ENCODE results near the gene SAA2.
"Not testable (repeated sequence)": the region's sequence is repeated elsewhere in the genome, so short reads cannot be mapped to it uniquely, and the experiment has no call there.

SAA2 gene

DNA sequence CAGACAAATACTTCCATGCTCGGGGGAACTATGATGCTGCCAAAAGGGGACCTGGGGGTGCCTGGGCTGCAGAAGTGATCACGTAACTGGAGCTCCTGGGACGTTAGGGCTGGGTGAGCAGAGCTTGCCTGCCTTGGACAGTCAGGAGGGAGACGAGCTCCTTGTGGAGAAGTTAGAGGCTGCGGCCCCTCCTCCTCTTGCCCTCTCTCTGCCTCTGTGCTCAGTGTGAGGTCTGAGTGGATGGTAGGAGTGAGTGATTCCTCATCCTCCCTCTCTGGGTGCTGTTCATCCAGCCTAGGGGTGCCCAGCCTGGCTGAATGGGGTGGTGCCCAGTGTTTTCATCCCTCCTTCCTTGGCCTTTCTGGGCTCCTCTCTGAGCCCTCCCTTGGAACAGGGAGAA is 20.8 kb upstream of the SAA2 start:
- H3K4me1 ChIP-seq (ENCODE audit: control insufficient read depth, insufficient read depth, low read length, poor library complexity, severe bottlenecking); H3K27ac ChIP-seq (ENCODE audit: insufficient read depth, low read length, poor library complexity, severe bottlenecking); H3K36me3 ChIP-seq (ENCODE audit: control insufficient read depth, insufficient read depth, low read length); DNase-seq; H3K27me3 ChIP-seq (replicated peaks; ENCODE audit: control insufficient read depth, insufficient read depth, low read length, poor library complexity, severe bottlenecking); H3K4me3 ChIP-seq (ENCODE audit: insufficient read depth, low read depth, low read length, poor library complexity, severe bottlenecking); H3K9me3 ChIP-seq (ENCODE audit: control insufficient read depth, low read length): not testable (repeated sequence)

DNA sequence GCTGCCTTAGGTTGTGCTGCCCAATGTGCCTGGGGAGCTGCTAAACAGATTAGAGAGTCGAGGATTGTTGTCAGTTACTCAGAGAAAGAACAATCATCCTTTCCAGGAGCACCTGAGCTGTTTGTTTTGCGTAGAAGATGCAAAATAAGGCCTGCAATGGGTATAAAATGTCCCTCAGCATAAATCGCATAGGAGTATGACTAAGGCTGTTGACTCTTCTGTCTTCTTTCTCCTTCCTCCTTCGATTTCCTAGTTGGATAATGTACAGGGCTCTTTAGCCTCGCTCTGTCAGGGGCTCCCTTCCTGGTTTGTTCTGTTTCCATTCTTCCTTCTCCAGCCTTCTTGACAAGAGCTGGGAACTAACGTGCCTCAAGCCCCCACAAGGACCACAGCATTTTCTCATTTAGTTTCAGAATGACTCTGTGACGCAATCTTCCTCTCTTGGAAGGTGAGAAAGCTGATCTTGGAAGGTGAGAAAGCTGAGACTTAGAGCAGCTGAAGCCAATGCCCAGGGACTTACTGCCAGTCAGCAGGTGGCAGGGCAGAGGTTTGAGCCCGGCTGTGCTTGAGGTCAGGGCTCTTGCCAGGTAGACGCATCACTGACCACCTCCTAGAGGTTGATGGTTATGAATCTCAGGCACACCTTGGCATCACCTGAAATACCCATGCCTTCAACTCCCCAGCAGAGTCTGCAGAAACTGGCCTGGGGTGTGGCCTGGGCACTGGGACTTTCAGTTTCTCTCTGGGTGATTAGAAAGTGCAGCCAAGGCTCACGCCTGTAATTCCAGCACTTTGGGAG is 19.1 kb upstream of the SAA2 start:
- H3K4me3 ChIP-seq (ENCODE audit: insufficient read depth, low read depth, low read length, poor library complexity, severe bottlenecking); DNase-seq; H3K27ac ChIP-seq (ENCODE audit: insufficient read depth, low read length, poor library complexity, severe bottlenecking); H3K27me3 ChIP-seq (replicated peaks; ENCODE audit: control insufficient read depth, insufficient read depth, low read length, poor library complexity, severe bottlenecking); H3K9me3 ChIP-seq (ENCODE audit: control insufficient read depth, low read length); H3K36me3 ChIP-seq (ENCODE audit: control insufficient read depth, insufficient read depth, low read length); H3K4me1 ChIP-seq (ENCODE audit: control insufficient read depth, insufficient read depth, low read length, poor library complexity, severe bottlenecking): not testable (repeated sequence)

DNA sequence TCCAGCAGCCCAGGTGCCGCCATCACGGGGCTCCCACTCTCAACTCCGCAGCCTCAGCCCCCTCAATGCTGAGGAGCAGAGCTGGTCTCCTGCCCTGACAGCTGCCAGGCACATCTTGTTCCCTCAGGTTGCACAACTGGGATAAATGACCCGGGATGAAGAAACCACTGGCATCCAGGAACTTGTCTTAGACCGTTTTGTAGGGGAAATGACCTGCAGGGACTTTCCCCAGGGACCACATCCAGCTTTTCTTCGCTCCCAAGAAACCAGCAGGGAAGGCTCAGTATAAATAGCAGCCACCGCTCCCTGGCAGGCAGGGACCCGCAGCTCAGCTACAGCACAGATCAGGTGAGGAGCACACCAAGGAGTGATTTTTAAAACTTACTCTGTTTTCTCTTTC is 17.5 kb upstream of the SAA2 start, which contains the start of gene SAA1:
Gene SAA1, plus strand, starts transcription at position 316 of the 400 bp plus-strand sequence. CDS start 624 bp downstream, outside the sequence.
- no peak within 1 kb of the TSS for H3K4me3 ChIP-seq (ENCODE audit: insufficient read depth, low read depth, low read length, poor library complexity, severe bottlenecking)
- no peak for DNase-seq
- no peaks in the 10 kb centered on the region for H3K36me3 ChIP-seq (ENCODE audit: control insufficient read depth, insufficient read depth, low read length)
- no peaks in the 10 kb centered on the region for H3K9me3 ChIP-seq (ENCODE audit: control insufficient read depth, low read length)
- no peak within 1 kb of the TSS for H3K27ac ChIP-seq (ENCODE audit: insufficient read depth, low read length, poor library complexity, severe bottlenecking)
- H3K4me1 ChIP-seq (ENCODE audit: control insufficient read depth, insufficient read depth, low read length, poor library complexity, severe bottlenecking), result no peaks in the 10 kb centered on the region
- H3K27me3 ChIP-seq (replicated peaks; ENCODE audit: control insufficient read depth, insufficient read depth, low read length, poor library complexity, severe bottlenecking), result no peaks in the 10 kb centered on the region

DNA sequence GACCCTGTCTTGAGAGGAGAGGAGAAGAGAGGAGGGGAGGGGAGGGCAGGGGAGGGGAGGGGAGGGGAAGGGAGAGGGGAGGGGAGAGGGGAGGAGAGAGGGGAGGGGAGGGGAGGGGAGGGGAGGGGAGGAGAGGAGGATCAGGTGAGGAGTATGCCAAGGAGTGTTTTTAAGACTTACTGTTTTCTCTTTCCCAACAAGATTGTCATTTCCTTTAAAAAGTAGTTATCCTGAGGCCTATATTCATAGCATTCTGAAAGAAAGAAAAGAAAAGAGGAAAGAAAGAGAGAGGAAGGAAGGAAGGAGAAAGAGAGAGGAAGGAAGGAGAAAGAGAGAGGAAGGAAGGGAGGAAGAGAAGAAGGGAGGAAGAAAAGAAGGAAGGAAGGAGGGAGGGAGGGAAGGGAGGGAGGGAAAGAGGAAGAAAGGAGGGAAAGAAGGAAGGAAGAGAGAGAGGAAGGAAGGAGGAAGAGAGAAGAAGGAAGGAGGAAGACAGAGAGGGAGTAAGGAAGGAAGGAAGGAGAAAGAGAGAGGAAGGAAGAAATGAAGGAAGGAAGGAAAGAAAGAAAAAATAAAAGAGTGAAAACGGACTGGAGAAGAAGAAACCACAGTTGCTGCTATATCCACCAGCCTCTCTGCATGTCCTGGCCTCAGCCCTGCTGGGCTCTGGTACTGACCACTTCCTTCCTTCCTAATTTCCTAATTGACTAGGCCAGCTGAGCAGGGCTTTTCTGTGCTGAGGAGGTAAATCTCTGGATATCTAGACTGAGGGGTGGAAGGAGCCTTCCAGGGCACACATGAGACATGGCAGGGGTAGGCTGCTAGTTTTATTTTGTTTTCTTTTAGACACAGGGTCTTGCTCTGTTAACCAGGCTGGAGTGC is 16.4 kb upstream of the SAA2 start:
- H3K27ac ChIP-seq (ENCODE audit: insufficient read depth, low read length, poor library complexity, severe bottlenecking), result no peak overlapping the region

DNA sequence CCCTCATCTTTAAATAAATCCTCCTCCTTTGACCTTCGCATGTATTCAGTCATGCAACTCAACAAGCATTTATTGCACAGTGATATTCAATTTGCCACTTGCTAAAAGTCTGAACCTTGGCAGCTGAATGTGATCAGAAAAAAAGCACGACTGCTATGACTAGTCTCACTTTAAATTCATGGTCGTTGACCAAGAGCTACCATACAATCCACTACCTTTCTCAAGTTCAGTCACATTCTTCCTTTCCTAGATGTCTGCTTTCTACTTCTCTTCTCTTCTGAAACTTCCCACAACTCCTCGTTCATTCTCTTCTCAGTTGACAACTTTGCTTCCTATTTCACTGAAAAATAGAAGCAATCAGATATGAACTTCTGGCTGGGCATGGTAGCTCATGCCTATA is 15.6 kb upstream of the SAA2 start:
- Histone ChIP-seq H3K27me3 (replicated peaks; ENCODE audit: control insufficient read depth, insufficient read depth, low read length, poor library complexity, severe bottlenecking) (no peaks in the 10 kb centered on the region), H3K4me1 (ENCODE audit: control insufficient read depth, insufficient read depth, low read length, poor library complexity, severe bottlenecking) (no peaks in the 10 kb centered on the region)
- DNase-seq, result no peak

More for the DNA sequence above, 16.4 kb upstream of the SAA2 start:
- no peaks in the 10 kb centered on the region for H3K36me3 ChIP-seq (ENCODE audit: control insufficient read depth, insufficient read depth, low read length)
- no peak overlapping the region for H3K4me3 ChIP-seq (ENCODE audit: insufficient read depth, low read depth, low read length, poor library complexity, severe bottlenecking)
- DNase-seq, result no peak
- no peaks in the 10 kb centered on the region for H3K4me1 ChIP-seq (ENCODE audit: control insufficient read depth, insufficient read depth, low read length, poor library complexity, severe bottlenecking)
- H3K9me3 ChIP-seq (ENCODE audit: control insufficient read depth, low read length), result no peaks in the 10 kb centered on the region
- H3K27me3 ChIP-seq (replicated peaks; ENCODE audit: control insufficient read depth, insufficient read depth, low read length, poor library complexity, severe bottlenecking), result no peaks in the 10 kb centered on the region

DNA sequence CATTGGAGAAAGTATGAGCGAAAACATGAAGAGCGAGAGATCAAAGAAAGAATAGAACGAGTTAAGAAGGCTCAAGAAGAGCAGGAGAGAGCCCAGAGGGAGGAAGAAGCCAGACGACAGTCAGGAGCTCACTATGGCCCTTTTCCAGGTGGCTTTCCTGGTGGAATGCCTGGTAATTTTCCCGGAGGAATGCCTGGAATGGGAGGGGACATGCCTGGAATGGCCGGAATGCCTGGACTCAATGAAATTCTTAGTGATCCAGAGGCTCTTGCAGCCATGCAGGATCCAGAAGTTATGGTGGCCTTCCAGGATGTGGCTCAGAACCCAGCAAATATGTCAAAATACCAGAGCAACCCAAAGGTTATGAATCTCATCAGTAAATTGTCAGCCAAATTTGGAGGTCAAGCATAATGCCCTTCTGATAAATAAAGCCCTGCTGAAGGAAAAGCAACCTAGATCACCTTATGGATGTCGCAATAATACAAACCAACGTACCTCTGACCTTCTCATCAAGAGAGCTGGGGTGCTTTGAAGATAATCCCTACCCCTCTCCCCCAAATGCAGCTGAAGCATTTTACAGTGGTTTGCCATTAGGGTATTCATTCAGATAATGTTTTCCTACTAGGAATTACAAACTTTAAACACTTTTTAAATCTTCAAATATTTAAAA is 14.3 kb upstream of the SAA2 start:
- H3K9me3 ChIP-seq (ENCODE audit: control insufficient read depth, low read length); H3K27ac ChIP-seq (ENCODE audit: insufficient read depth, low read length, poor library complexity, severe bottlenecking); H3K4me3 ChIP-seq (ENCODE audit: insufficient read depth, low read depth, low read length, poor library complexity, severe bottlenecking); H3K4me1 ChIP-seq (ENCODE audit: control insufficient read depth, insufficient read depth, low read length, poor library complexity, severe bottlenecking); DNase-seq; H3K27me3 ChIP-seq (replicated peaks; ENCODE audit: control insufficient read depth, insufficient read depth, low read length, poor library complexity, severe bottlenecking); H3K36me3 ChIP-seq (ENCODE audit: control insufficient read depth, insufficient read depth, low read length): not testable (repeated sequence)

More for the DNA sequence above, 15.6 kb upstream of the SAA2 start:
- Histone ChIP-seq H3K4me3 (ENCODE audit: insufficient read depth, low read depth, low read length, poor library complexity, severe bottlenecking) (no peak overlapping the region), H3K9me3 (ENCODE audit: control insufficient read depth, low read length) (no peaks in the 10 kb centered on the region), H3K36me3 (ENCODE audit: control insufficient read depth, insufficient read depth, low read length) (no peaks in the 10 kb centered on the region), H3K27ac (ENCODE audit: insufficient read depth, low read length, poor library complexity, severe bottlenecking) (no peak overlapping the region)

DNA sequence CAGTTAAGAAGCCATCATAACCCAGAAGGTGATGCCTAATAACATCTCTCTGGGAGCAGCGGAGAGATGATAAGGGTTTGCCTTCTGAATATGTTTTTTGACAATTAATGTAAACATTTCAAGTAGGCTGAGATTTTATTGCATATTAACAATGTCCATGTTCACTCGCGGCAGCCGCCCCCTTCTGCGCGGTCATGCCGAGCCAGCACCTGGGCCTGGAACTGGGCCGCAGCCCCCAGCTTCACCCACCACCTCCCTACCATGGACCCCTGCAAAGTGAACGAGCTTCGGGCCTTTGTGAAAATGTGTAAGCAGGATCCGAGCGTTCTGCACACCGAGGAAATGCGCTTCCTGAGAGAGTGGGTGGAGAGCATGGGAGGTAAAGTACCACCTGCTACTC is 13.3 kb upstream of the SAA2 start:
- no peak overlapping the region for H3K27ac ChIP-seq (ENCODE audit: insufficient read depth, low read length, poor library complexity, severe bottlenecking)
- H3K4me3 ChIP-seq (ENCODE audit: insufficient read depth, low read depth, low read length, poor library complexity, severe bottlenecking), result no peak overlapping the region
- DNase-seq, result no peak
- no peaks in the 10 kb centered on the region for H3K9me3 ChIP-seq (ENCODE audit: control insufficient read depth, low read length)
- no peaks in the 10 kb centered on the region for H3K4me1 ChIP-seq (ENCODE audit: control insufficient read depth, insufficient read depth, low read length, poor library complexity, severe bottlenecking)
- H3K27me3 ChIP-seq (replicated peaks; ENCODE audit: control insufficient read depth, insufficient read depth, low read length, poor library complexity, severe bottlenecking), result no peaks in the 10 kb centered on the region
- no peaks in the 10 kb centered on the region for H3K36me3 ChIP-seq (ENCODE audit: control insufficient read depth, insufficient read depth, low read length)

DNA sequence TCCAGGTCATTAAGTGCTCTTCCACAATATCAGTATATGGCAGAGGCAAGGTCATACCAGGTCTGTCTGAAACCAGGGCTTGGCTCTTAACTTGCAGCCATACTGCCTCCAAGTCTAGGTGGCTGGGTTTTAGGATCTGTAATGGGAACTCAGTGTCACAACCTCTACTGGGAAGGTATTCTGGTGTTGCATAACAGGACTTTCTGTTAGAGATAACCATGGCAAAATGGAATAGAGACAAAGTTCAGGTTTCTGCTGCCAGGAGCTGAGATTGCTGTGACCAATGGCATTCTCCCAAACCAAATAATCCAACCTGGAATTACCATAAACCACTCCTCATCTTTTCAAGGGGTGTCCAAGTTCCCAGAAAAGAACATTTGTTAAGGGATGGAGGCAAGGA is 10.8 kb upstream of the SAA2 start:
- Histone ChIP-seq H3K9me3 (ENCODE audit: control insufficient read depth, low read length) (no peaks in the 10 kb centered on the region), H3K36me3 (ENCODE audit: control insufficient read depth, insufficient read depth, low read length) (no peaks in the 10 kb centered on the region), H3K4me3 (ENCODE audit: insufficient read depth, low read depth, low read length, poor library complexity, severe bottlenecking) (no peak overlapping the region), H3K27ac (ENCODE audit: insufficient read depth, low read length, poor library complexity, severe bottlenecking) (no peak overlapping the region), H3K4me1 (ENCODE audit: control insufficient read depth, insufficient read depth, low read length, poor library complexity, severe bottlenecking) (no peaks in the 10 kb centered on the region), H3K27me3 (replicated peaks; ENCODE audit: control insufficient read depth, insufficient read depth, low read length, poor library complexity, severe bottlenecking) (no peaks in the 10 kb centered on the region)
- DNase-seq, result no peak

DNA sequence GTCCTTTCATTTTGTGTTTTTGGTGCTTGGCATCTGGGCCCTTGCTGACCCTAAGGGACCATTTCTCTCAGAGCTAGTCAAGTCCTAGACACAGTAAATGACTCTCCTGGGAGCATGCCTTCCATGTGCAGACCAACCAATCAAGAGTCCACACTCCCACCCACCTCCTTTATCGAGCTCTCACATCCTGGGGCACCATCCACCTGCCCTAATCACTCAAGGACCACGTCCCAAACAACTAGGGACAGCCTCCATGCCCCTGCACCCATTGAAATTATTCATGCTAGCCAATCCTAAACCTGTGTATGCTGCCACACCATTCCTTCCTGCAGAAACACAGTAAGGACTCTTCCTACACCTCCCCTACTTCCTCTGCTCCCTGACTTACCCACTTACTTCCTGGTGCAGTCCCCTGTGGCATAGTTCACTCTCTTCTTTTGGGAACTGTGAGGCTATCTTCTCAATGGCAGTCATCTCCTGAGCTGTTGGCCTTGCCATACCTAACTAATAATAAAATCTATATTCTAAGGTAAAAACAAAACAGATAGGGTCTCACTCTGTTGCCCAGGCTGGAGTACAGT is 6.4 kb upstream of the SAA2 start:
- Histone ChIP-seq H3K27me3 (replicated peaks; ENCODE audit: control insufficient read depth, insufficient read depth, low read length, poor library complexity, severe bottlenecking) (no peaks in the 10 kb centered on the region), H3K9me3 (ENCODE audit: control insufficient read depth, low read length) (no peaks in the 10 kb centered on the region), H3K27ac (ENCODE audit: insufficient read depth, low read length, poor library complexity, severe bottlenecking) (no peak overlapping the region)

More for the DNA sequence above, 6.4 kb upstream of the SAA2 start:
- Histone ChIP-seq H3K4me1 (ENCODE audit: control insufficient read depth, insufficient read depth, low read length, poor library complexity, severe bottlenecking) (no peaks in the 10 kb centered on the region), H3K36me3 (ENCODE audit: control insufficient read depth, insufficient read depth, low read length) (no peaks in the 10 kb centered on the region), H3K4me3 (ENCODE audit: insufficient read depth, low read depth, low read length, poor library complexity, severe bottlenecking) (no peak overlapping the region)
- no peak for DNase-seq
